Heart left ventricle (tissue), 16 donors: ENCODE results near the gene PDAP1. TPM values are rescaled to one million over a fixed set of nuclear protein-coding genes. Genes with fewer than 3 reads are reported as not detected.
"Not testable (repeated sequence)": the region's sequence is repeated elsewhere in the genome, so short reads cannot be mapped to it uniquely, and the experiment has no call there.

Experiments
- ATAC-seq, 4 donors: fragments of 200-7000 bp; cut with Tn5 transposase; one replicate each; pipeline ENCODE4 v1.9.1; 2020 to 2022; ENCODE audit warnings: moderate library complexity in 4 of 4, mild to moderate bottlenecking in 3 of 4, moderate number of reproducible peaks in 1 of 4
- DNase-seq, 5 donors: peaks; one replicate each; pipeline ENCODE4 v3.0.0-alpha.2; 2020
- H3K27ac ChIP-seq, 12 donors: fragments of 200-600 bp; sonication (generic) in 4 of 12; one replicate each; pipeline versions ENCODE4 v1.5.0 to v1.8.0; 2016 to 2022; ENCODE audit warnings: mild to moderate bottlenecking in 2 of 12
- H3K27me3 ChIP-seq, 9 donors: fragments of 200-600 bp; sonication (generic) in 2 of 9; one replicate each; pipeline versions ENCODE4 v1.5.1 to v1.8.0; 2016 to 2022; ENCODE audit warnings: mild to moderate bottlenecking in 3 of 9
- H3K36me3 ChIP-seq, 9 donors: fragments of 200-600 bp; sonication (generic) in 2 of 9; one replicate each; pipeline versions ENCODE4 v1.5.0 to v1.8.0; 2018 to 2022; ENCODE audit warnings: mild to moderate bottlenecking in 2 of 9
- H3K4me1 ChIP-seq, 12 donors: fragments of 200-600 bp; sonication (generic) in 4 of 12; one replicate each; pipeline versions ENCODE4 v1.5.0 to v1.8.0; 2016 to 2022; ENCODE audit warnings: mild to moderate bottlenecking in 3 of 12
- H3K4me3 ChIP-seq, 12 donors: fragments of 200-600 bp; sonication (generic) in 4 of 12; one replicate each; pipeline versions ENCODE4 v1.5.0 to v1.8.0; 2017 to 2022; ENCODE audit warnings: mild to moderate bottlenecking in 9 of 12, moderate library complexity in 4 of 12
- H3K9me3 ChIP-seq, 12 donors: fragments of 200-600 bp; sonication (generic) in 4 of 12; one replicate each; pipeline versions ENCODE4 v1.5.0 to v1.8.0; 2016 to 2022; ENCODE audit warnings: mild to moderate bottlenecking in 1 of 12
- POLR2A ChIP-seq, 2 donors: fragments of 450-650 bp; IDR thresholded peaks; one replicate each; pipeline ENCODE4 v1.6.1; 2017; ENCODE audit warnings: antibody characterized with exemption in 2 of 2, mild to moderate bottlenecking in 2 of 2, moderate library complexity in 2 of 2
- WGBS, 4 donors: extraction: QIAGEN DNeasy Blood & Tissue Kit in 2 of 4; methylation state at CpG; one replicate each; pipeline versions ENCODE4 v1.1.5 to v1.1.7; 2013 to 2018; 5-methylcytosine and 5-hydroxymethylcytosine counted together
- intact Hi-C, 10 donors: fragments of 100-400 bp; cut with DNase I; formaldehyde crosslinking; loops; one replicate each; pipeline versions ENCODE4 v1.11.1 to v1.14.2; 2022
- polyA plus RNA-seq, 2 donors: library from polyadenylated mRNA; stranded (reverse); fragments of 200-250 nt; gene quantifications; one replicate each; pipeline ENCODE4 v1.2.3, GENCODE V29; 2013
- total RNA-seq, 9 donors: library from RNA; depleted of rRNA in 2 of 9; stranded (reverse); fragments of >200 nt in 2 of 9; fragmentation: NEBNext Ultra II Directional in 3 of 9; extraction: Animal tissue kit (Norgen Biotek cat#: 25700) in 3 of 9; gene quantifications; one replicate each; pipeline versions ENCODE4 v1.1.0 to v1.2.4, GENCODE V29; 2016 to 2023
- TF ChIP-seq, protein P1 (sequence below), 12 donors: fragments of 200-600 bp; sonication (generic) in 4 of 12; IDR thresholded peaks; one replicate each; pipeline versions ENCODE4 v1.5.0 to v1.8.0; 2018 to 2022; ENCODE audit warnings: antibody characterized with exemption in 12 of 12, mild to moderate bottlenecking in 5 of 12
- donor health status: ischemic (EF 13 %, LVEDD 7.1; RV severe dilation, severe dysfunction).
- donor health status: healthy with polysubstance abuse.
- donor health status: DM: no; HTN: yes; CAD: no.
- donor health status: DM: no; HTN: no; CAD: no.
- donor health status: ischemic (EF 25% LVEDD 6.9; RV normal size, moderate dysfunction).
- donor health status: ischemic (EF 25% LVEDD 5.7; RV mildly dilated, moderate dysfunction).
- donor health status: healthy.
- donor health status: DM: yes; HTN: yes; CAD: no.
- donor health status: ischemic (EF 35%, LVEDD 5.7; RV mildly dilated, moderate dysfunction).
- donor health status: nonischemic (EF 11% LVEDD 7.7; RV severe dilation, severe dysfunction).
- donor health status: DM: yes; HTN: yes; CAD: no.
- donor health status: PGD.
- donor health status: ischemic (EF 29% LVEDD 5.4; RV normal size, mild dysfunction).
- donor health status: nonischemic (EF 23%, LVEDD 6.1; RV moderate dilation, normal function).

The PDAP1 gene
- total and polyA plus RNA-seq, 11 donors = 88.7 to 309 (median 102) TPM

DNA sequence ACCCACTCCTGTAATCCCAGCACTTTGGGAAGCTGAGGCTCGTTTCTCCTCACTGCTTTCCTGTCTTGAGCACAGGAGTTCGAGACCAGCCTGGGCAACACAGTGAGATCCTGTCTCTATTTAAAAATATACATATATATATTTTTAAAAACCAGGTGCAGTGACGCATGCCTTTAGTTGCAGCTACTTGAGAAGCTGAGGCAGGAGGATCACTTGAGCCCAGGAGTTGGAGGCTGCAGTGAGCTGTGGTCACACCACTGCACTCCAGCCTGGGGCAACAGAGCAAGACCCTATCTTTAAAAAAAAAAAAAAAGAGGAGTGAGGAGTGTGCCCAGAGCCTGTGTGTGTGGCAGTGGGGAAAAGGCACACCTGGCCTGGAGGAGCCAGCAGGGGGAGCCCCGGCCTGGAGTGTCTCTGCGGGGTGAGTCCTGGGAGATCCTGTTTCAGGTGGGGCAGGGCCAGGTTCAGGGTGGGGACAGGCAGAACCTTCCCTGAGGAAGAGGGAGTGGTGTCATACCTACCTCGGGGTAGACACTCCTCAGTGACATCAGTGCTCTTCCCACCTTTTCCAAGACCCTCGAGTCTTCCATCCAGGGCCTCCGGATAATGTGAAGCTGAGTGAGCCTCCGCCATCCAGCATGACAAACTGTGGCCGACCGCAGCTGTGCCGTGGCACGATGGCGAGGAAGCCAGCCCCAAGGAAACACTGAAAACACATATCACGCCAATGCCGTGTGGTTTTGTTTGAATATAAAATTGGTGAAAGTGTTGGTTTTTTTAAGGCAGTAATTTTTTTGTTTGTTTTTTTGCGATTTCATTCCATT, 42.9 kb downstream of the PDAP1 start:
- intact Hi-C loops = loop anchor here in 2 of 10 donors (5.0 to 10.0 kb wide), 2 partner anchors 42 to 49 kb away; partner anchors contain the start of genes BUD31 (in 1 of the 2) and PDAP1 (in 1 of the 2)
- WGBS, 4 donors = 81 to 85% (median 82%) methylated on average over 17 of the region's 17 CpGs
- ATAC-seq (peak in 3 of 4 donors; percentile 63 to 66 (median 63)), DNase-seq (peak in 1 of 5 donors; percentile 48)
- Histone ChIP-seq H3K36me3 (peaks cover 0 to 86% (median 75%) of the 10 kb centered on the region in 9 donors), H3K4me3 (no peak overlapping the region), H3K4me1 (no peaks in the 10 kb centered on the region), H3K27ac (no peak overlapping the region), H3K9me3 (no peaks in the 10 kb centered on the region), H3K27me3 (no peaks in the 10 kb centered on the region)
- TF ChIP-seq, protein P1, sequence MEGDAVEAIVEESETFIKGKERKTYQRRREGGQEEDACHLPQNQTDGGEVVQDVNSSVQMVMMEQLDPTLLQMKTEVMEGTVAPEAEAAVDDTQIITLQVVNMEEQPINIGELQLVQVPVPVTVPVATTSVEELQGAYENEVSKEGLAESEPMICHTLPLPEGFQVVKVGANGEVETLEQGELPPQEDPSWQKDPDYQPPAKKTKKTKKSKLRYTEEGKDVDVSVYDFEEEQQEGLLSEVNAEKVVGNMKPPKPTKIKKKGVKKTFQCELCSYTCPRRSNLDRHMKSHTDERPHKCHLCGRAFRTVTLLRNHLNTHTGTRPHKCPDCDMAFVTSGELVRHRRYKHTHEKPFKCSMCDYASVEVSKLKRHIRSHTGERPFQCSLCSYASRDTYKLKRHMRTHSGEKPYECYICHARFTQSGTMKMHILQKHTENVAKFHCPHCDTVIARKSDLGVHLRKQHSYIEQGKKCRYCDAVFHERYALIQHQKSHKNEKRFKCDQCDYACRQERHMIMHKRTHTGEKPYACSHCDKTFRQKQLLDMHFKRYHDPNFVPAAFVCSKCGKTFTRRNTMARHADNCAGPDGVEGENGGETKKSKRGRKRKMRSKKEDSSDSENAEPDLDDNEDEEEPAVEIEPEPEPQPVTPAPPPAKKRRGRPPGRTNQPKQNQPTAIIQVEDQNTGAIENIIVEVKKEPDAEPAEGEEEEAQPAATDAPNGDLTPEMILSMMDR (IDR thresholded peaks at IDR 0.05) = peak in 11 of 12 donors; percentile 33 to 61 (median 53)
- TF ChIP-seq POLR2A (IDR thresholded peaks at IDR 0.05) = no peak

DNA sequence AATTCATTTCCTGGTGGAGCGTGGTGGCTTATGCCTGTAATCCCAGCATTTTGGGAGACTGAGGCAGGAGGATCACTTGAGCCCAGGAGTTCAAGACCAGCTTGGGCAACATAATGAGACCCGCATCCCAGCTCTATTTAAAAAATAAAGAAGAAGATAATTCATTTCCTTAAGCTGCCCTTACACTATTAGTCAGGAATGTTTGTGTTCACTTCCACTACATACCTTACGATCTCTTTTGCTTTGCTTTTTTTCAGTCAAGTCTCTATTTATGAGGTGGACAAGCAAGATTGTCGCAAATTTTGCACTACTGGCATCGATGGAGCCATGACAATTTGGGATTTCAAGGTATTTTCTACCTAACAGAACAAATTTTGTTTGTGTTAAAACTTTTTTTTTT, 45.1 kb downstream of the PDAP1 start:
- Histone ChIP-seq H3K27ac (no peak overlapping the region), H3K36me3 (peaks cover 0 to 98% (median 91%) of the 10 kb centered on the region in 9 donors), H3K4me3 (no peak overlapping the region), H3K9me3 (no peaks in the 10 kb centered on the region), H3K4me1 (no peaks in the 10 kb centered on the region), H3K27me3 (no peaks in the 10 kb centered on the region)
- no peak for DNase-seq
- intact Hi-C loops = loop anchor here in 1 of 10 donors (10.0 kb wide), 1 partner anchor 52 kb away; no protein-coding TSS in a partner anchor
- no peak for ATAC-seq
- TF ChIP-seq, protein P1 (IDR thresholded peaks at IDR 0.05) = no peak
- no peak for TF ChIP-seq POLR2A (IDR thresholded peaks at IDR 0.05)
- WGBS, 4 donors = 88 to 94% (median 91%) methylated on average over 5 of the region's 5 CpGs

GRCh38 chr7:99362801-99363200, 45.6 kb downstream of the PDAP1 start:
- intact Hi-C loops = loop anchor here in 1 of 10 donors (10.0 kb wide), 1 partner anchor 52 kb away; no protein-coding TSS in a partner anchor
- no peaks in the 10 kb centered on the region for H3K9me3 ChIP-seq
- ATAC-seq (no peak), DNase-seq (no peak)
- H3K36me3 ChIP-seq = peaks cover 0 to 100% (median 95%) of the 10 kb centered on the region in 9 donors
- no peaks in the 10 kb centered on the region for H3K27me3 ChIP-seq
- H3K4me1 ChIP-seq = no peaks in the 10 kb centered on the region
- no peak overlapping the region for H3K4me3 ChIP-seq
- 77 to 83% (median 83%) methylated on average over 3 of the region's 3 CpGs for WGBS, 4 donors
- no peak overlapping the region for H3K27ac ChIP-seq
- TF ChIP-seq POLR2A (IDR thresholded peaks at IDR 0.05) = no peak
- TF ChIP-seq, protein P1 (IDR thresholded peaks at IDR 0.05) = no peak

- Histone ChIP-seq H3K27ac (no peak overlapping the region), H3K4me3 (no peak overlapping the region), H3K36me3 (peaks cover 0 to 100% (median 98%) of the 10 kb centered on the region in 9 donors), H3K9me3 (no peaks in the 10 kb centered on the region), H3K27me3 (no peaks in the 10 kb centered on the region), H3K4me1 (no peaks in the 10 kb centered on the region)
- WGBS, 4 donors = 86 to 91% (median 89%) methylated on average over 20 to 22 of the region's 22 CpGs
- TF ChIP-seq POLR2A (IDR thresholded peaks at IDR 0.05) = no peak
- TF ChIP-seq, protein P1 (IDR thresholded peaks at IDR 0.05) = no peak
- no peak for DNase-seq
- intact Hi-C loops = loop anchor here in 1 of 10 donors (10.0 kb wide), 1 partner anchor 55 kb away; no protein-coding TSS in a partner anchor
- no peak for ATAC-seq
Measured at GRCh38 chr7:99359465-99360154, 48.8 kb downstream of the PDAP1 start.

- peak overlapping the region in 1 of 12 donors; percentile 24 for H3K27ac ChIP-seq
- H3K4me1 ChIP-seq, H3K4me3 ChIP-seq, H3K9me3 ChIP-seq, DNase-seq, intact Hi-C loops, H3K27me3 ChIP-seq, ATAC-seq: not testable (repeated sequence)
- 92 to 97% (median 95%) methylated on average over 15 of the region's 15 CpGs for WGBS, 4 donors
- H3K36me3 ChIP-seq = peaks cover 0 to 100% (median 98%) of the 10 kb centered on the region in 9 donors
Measured at GRCh38 chr7:99358521-99358920, 49.9 kb downstream of the PDAP1 start.
